Subcutaneous abdominal adipose tissue (tissue), 5 donors: ENCODE results near the gene RAB8B.

Source experiments
- H3K27ac ChIP-seq: one replicate; pipeline ENCODE4 v1.7.0; 2013; ENCODE audit warnings: low read depth, mild to moderate bottlenecking, inconsistent platforms, low read length, moderate library complexity
- H3K27me3 ChIP-seq, 5 donors: one replicate each; pipeline ENCODE4 v1.7.0; 2013; ENCODE audit warnings: low read length in 5 of 5, inconsistent platforms in 1 of 5; ENCODE audit not compliant: control insufficient read depth in 5 of 5, insufficient read depth in 4 of 5
- H3K36me3 ChIP-seq, 5 donors: one replicate each; pipeline ENCODE4 v1.7.0; 2013; ENCODE audit warnings: low read length in 5 of 5; ENCODE audit not compliant: control insufficient read depth in 5 of 5, insufficient read depth in 5 of 5
- H3K4me1 ChIP-seq, 5 donors: one replicate each; pipeline ENCODE4 v1.7.0; 2013; ENCODE audit warnings: low read length in 5 of 5, mild to moderate bottlenecking in 3 of 5, moderate library complexity in 1 of 5; ENCODE audit not compliant: control insufficient read depth in 5 of 5, insufficient read depth in 5 of 5
- H3K4me3 ChIP-seq, 5 donors: one replicate each; pipeline ENCODE4 v1.7.0; 2013; ENCODE audit warnings: low read length in 5 of 5, low read depth in 1 of 5
- H3K9ac ChIP-seq, 5 donors: one replicate each; pipeline ENCODE4 v1.7.0; 2013; ENCODE audit warnings: low read length in 5 of 5, mild to moderate bottlenecking in 4 of 5, moderate library complexity in 3 of 5
- H3K9me3 ChIP-seq, 5 donors: one replicate each; pipeline ENCODE4 v1.7.0; 2013; ENCODE audit warnings: low read length in 5 of 5; ENCODE audit not compliant: control insufficient read depth in 5 of 5
- donor health status: healthy.
- donor health status: healthy.
- donor health status: healthy.
- donor health status: healthy.
- donor health status: healthy.

Gene RAB8B

GRCh38 chr15:63244399-63244798 lies 55.0 kb downstream of the RAB8B start:
- Histone ChIP-seq H3K9ac (no peak overlapping the region), H3K4me3 (no peak overlapping the region), H3K36me3 (peaks cover 0 to 3% (median 1%) of the 10 kb centered on the region in 5 donors), H3K27me3 (no peaks in the 10 kb centered on the region), H3K27ac (peak overlapping the region; percentile 53), H3K9me3 (peaks cover 0 to 5% (median 0%) of the 10 kb centered on the region in 5 donors), H3K4me1 (peaks cover 0 to 55% (median 37%) of the 10 kb centered on the region in 5 donors)

GRCh38 chr15:63244976-63245645 lies 55.7 kb downstream of the RAB8B start:
- peaks cover 0 to 49% (median 35%) of the 10 kb centered on the region in 5 donors for H3K4me1 ChIP-seq
- peak overlapping the region; percentile 53 for H3K27ac ChIP-seq
- peaks cover 0 to 4% (median 3%) of the 10 kb centered on the region in 5 donors for H3K36me3 ChIP-seq
- no peaks in the 10 kb centered on the region for H3K27me3 ChIP-seq
- no peak overlapping the region for H3K9ac ChIP-seq
- H3K9me3 ChIP-seq: peaks cover 0 to 5% (median 0%) of the 10 kb centered on the region in 5 donors
- no peak overlapping the region for H3K4me3 ChIP-seq

DNA sequence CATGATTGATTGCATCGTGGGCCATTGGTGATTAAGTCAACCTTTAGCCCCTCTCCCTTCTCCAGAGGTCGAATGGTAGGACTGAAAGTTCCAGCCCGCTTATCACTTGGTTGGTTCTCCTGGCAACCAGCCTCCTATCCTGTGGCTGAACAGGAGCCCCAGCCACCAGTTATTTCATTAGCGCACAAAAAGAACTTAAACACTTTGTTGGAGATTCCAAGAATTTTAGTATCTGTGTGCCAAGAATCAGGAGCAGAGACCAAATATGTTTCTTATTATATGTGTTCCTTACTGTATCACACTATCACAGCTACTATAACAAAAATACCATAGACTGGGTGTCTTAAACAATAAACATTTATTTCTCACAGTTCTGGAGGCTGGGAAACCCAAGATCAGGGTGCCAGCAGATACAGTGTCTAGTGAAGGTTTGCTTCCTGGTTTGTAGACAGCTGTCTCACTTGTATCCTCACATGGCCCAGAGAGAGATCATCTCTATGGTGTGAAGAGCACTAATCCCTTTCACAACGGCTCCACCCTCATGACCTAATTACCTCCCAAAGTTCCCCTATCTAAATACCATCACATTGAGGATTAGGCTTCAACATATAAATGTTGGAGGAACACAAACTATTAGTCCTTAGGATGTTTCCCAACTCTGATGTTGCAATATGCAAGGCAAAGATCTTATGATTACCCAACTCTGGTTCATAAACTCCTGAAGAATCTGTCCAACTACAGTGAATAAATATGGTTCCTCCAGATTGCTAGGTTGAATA lies 57.5 kb downstream of the RAB8B start:
- peaks cover 0 to 49% (median 35%) of the 10 kb centered on the region in 5 donors for H3K4me1 ChIP-seq

DNA sequence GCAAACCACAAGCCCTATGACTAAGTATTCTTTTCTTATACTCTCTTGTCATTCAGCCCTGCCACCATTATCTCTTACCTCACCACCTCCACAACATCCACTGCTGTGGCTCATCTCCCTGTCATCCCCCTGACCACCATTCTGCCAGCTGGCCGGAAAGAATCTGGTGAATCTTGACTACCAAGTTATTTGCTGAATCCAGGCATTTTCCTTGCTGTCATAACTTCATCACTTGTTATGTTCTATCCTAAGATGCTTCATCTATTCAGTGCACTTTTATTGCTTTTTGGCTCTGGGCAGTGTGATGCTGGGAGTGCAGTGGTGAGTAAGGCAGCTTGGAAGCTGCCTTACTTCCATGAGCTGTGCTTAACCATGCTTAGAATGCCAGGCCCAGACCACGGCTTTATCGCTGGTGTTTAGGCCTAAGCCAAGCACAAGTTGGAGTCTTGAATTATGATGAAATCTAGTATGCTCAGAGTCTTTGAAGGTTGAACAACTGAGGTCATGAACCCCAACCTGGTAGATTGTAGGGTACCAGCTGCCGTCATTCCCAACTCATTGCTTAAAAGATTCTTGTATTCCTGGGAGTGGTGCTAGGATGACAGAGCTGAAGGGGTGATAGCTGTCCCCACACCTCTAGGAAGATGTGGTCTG lies 61.0 kb downstream of the RAB8B start:
- H3K9ac ChIP-seq: no peak overlapping the region
- H3K36me3 ChIP-seq: peaks cover 6 to 25% (median 12%) of the 10 kb centered on the region in 5 donors
- H3K27ac ChIP-seq: no peak overlapping the region
- no peak overlapping the region for H3K4me3 ChIP-seq
- no peaks in the 10 kb centered on the region for H3K9me3 ChIP-seq
- H3K27me3 ChIP-seq: no peaks in the 10 kb centered on the region
- H3K4me1 ChIP-seq: peaks cover 0 to 21% (median 14%) of the 10 kb centered on the region in 5 donors

More for the DNA sequence above, 57.5 kb downstream of the RAB8B start:
- Histone ChIP-seq H3K9me3 (peaks cover 0 to 5% (median 0%) of the 10 kb centered on the region in 5 donors), H3K4me3 (peak overlapping the region in 1 of 5 donors; percentile 28), H3K27ac (peak overlapping the region; percentile 86), H3K9ac (peak overlapping the region in 1 of 5 donors; percentile 18), H3K27me3 (no peaks in the 10 kb centered on the region), H3K36me3 (peaks cover 3 to 17% (median 8%) of the 10 kb centered on the region in 5 donors)

DNA sequence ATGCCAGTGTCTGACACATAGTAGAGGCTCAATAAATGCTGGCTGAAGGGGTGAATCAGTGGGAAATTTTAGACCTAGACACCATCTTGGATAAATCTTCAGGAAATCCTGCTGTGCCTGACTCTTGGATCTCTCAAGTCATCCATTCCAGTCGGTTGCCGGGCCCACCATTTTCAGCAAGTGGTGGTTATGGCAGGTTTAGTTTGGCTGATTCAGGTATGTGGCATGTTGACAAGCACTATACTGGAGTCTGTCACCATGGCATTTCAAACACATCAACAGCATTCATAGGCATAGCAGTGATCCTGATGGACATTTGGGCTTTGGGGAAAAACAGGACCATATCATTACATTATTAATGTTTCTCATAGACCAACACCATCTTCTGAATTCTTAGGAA lies 62.3 kb downstream of the RAB8B start:
- no peak overlapping the region for H3K4me3 ChIP-seq
- H3K9me3 ChIP-seq: no peaks in the 10 kb centered on the region
- peaks cover 6 to 32% (median 12%) of the 10 kb centered on the region in 5 donors for H3K36me3 ChIP-seq
- peaks cover 0 to 19% (median 10%) of the 10 kb centered on the region in 5 donors for H3K4me1 ChIP-seq
- H3K27me3 ChIP-seq: no peaks in the 10 kb centered on the region
- no peak overlapping the region for H3K9ac ChIP-seq
- H3K27ac ChIP-seq: no peak overlapping the region

- H3K36me3 ChIP-seq: peaks cover 6 to 32% (median 12%) of the 10 kb centered on the region in 5 donors
Measured at GRCh38 chr15:63252292-63252691, 62.9 kb downstream of the RAB8B start.

GRCh38 chr15:63254991-63255390 lies 65.6 kb downstream of the RAB8B start:
- H3K9ac ChIP-seq: no peak overlapping the region
- no peaks in the 10 kb centered on the region for H3K27me3 ChIP-seq

More at GRCh38 chr15:63252292-63252691, 62.9 kb downstream of the RAB8B start:
- Histone ChIP-seq H3K27ac (no peak overlapping the region), H3K27me3 (no peaks in the 10 kb centered on the region), H3K4me1 (peaks cover 0 to 15% (median 5%) of the 10 kb centered on the region in 5 donors), H3K9me3 (no peaks in the 10 kb centered on the region), H3K4me3 (no peak overlapping the region), H3K9ac (no peak overlapping the region)

DNA sequence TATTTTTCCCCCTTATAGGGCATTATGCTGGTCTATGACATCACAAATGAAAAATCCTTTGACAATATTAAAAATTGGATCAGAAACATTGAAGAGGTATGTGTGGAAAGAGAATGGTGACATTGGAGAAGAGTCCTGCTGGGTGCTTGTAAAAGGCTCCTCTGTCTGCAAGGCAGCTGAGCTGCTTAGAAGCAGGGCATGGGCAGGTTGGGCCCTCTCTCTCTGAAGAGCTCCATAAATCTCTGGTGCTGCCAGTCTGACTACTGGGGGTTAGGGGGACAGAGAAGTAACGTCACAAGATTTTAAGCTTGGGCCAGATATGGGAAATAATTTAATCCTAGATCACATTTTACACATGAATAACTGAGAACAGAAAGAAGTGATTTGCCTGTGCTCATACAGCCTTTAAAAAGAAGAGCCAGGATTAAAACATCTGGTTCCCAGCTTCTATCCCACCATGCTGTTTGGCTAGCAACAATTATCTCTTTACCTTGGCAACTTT lies 66.1 kb downstream of the RAB8B start:
- no peak overlapping the region for H3K9ac ChIP-seq
- no peaks in the 10 kb centered on the region for H3K9me3 ChIP-seq
- H3K36me3 ChIP-seq: peaks cover 6 to 34% (median 11%) of the 10 kb centered on the region in 5 donors
- peaks cover 0 to 9% (median 0%) of the 10 kb centered on the region in 5 donors for H3K4me1 ChIP-seq
- H3K4me3 ChIP-seq: no peak overlapping the region
- H3K27ac ChIP-seq: no peak overlapping the region
- no peaks in the 10 kb centered on the region for H3K27me3 ChIP-seq

More at GRCh38 chr15:63254991-63255390, 65.6 kb downstream of the RAB8B start:
- no peaks in the 10 kb centered on the region for H3K9me3 ChIP-seq
- peaks cover 0 to 9% (median 0%) of the 10 kb centered on the region in 5 donors for H3K4me1 ChIP-seq
- H3K4me3 ChIP-seq: no peak overlapping the region
- no peak overlapping the region for H3K27ac ChIP-seq
- H3K36me3 ChIP-seq: peaks cover 4 to 36% (median 12%) of the 10 kb centered on the region in 5 donors

- Histone ChIP-seq H3K4me1 (peaks cover 0 to 9% (median 0%) of the 10 kb centered on the region in 5 donors), H3K36me3 (peaks cover 3 to 31% (median 15%) of the 10 kb centered on the region in 5 donors), H3K9ac (peak overlapping the region in 1 of 5 donors; percentile 32), H3K27me3 (no peaks in the 10 kb centered on the region), H3K4me3 (no peak overlapping the region), H3K27ac (no peak overlapping the region), H3K9me3 (no peaks in the 10 kb centered on the region)
Measured at GRCh38 chr15:63256433-63257274, 67.2 kb downstream of the RAB8B start.
